Gastroesophageal sphincter (tissue), 3 donors: ENCODE results near the gene SRRM5.

Experiments used
- CTCF ChIP-seq, 4 experiments: fragments of 200-600 bp in 2 of 4; fragments of 450-650 bp in 2 of 4; sonication (generic) in 1 of 4; IDR thresholded peaks; one replicate each; pipeline ENCODE4 v1.5.1; 2017 to 2019; ENCODE audit warnings: antibody characterized with exemption in 4 of 4, mild to moderate bottlenecking in 2 of 4, moderate library complexity in 2 of 4
- EP300 ChIP-seq: sonication (generic); formaldehyde crosslinking; IDR thresholded peaks from one replicate; pipeline ENCODE4 v1.6.1; 2017; ENCODE audit warnings: antibody characterized with exemption, mild to moderate bottlenecking
- POLR2A ChIP-seq, 2 donors: fragments of 450-650 bp; IDR thresholded peaks; one replicate each; pipeline ENCODE4 v1.6.1; 2017; ENCODE audit warnings: antibody characterized with exemption in 2 of 2, mild to moderate bottlenecking in 2 of 2, moderate library complexity in 1 of 2
- POLR2AphosphoS5 ChIP-seq: sonication (generic); formaldehyde crosslinking; IDR thresholded peaks from one replicate; pipeline ENCODE4 v1.6.1; 2017; ENCODE audit warnings: antibody characterized with exemption

DNA sequence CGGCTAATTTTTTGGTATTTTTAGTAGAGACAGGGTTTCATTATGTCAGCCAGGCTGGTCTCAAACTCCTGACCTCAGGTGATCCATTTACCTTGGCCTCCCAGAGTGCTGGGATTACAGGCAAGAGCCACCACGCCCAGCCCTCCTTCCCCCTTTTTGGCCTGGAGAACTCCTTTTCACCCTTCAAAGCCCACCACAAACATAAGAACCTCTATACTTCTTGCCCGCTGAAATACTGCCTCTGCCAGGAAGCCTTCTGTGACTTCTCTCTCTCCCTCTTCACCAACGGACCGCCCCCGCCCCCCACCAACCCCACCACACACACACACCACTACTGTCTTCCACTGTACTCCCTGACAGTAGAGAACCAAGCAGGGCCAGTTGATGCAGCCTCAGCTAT is 5.1 kb downstream of the SRRM5 start:
- TF ChIP-seq POLR2A (IDR thresholded peaks at IDR 0.05) (no peak), CTCF (IDR thresholded peaks at IDR 0.05) (no peak), POLR2AphosphoS5 (no peak), EP300 (no peak)
